AG10803 (cell line): ENCODE data around the gene APELA.

Source experiments
- DNase-seq: peaks from one replicate; pipeline ENCODE4 v3.0.0; 2010; ENCODE audit warnings: low read depth
- H3K4me3 ChIP-seq: 2 replicates; pipeline ENCODE4 v1.5.1; 2011; ENCODE audit warnings: mild to moderate bottlenecking, low read length, control low read depth
- CTCF ChIP-seq: conservative IDR thresholded peaks from 2 replicates; pipeline ENCODE4 v1.5.1; 2011; ENCODE audit warnings: mild to moderate bottlenecking, low read length, control low read depth, inconsistent platforms

Gene APELA

GRCh38 chr4:164876700-164877324 is at the start of gene APELA:
Gene APELA, plus strand, starts transcription at chr4:164877178. Its CDS starts 154 bp downstream, at chr4:164877332.
- peak; percentile 16 for DNase-seq
- 0 out of 2 replicates have a peak within 1 kb of the TSS, but pooled peaks have one; percentile 5 for H3K4me3 ChIP-seq
- TF ChIP-seq CTCF = no peak

GRCh38 chr4:164828955-164829354 is 48.0 kb upstream of the APELA start:
- H3K4me3 ChIP-seq = no peak overlapping the region
- TF ChIP-seq CTCF = no peak
- DNase-seq = no peak

DNA sequence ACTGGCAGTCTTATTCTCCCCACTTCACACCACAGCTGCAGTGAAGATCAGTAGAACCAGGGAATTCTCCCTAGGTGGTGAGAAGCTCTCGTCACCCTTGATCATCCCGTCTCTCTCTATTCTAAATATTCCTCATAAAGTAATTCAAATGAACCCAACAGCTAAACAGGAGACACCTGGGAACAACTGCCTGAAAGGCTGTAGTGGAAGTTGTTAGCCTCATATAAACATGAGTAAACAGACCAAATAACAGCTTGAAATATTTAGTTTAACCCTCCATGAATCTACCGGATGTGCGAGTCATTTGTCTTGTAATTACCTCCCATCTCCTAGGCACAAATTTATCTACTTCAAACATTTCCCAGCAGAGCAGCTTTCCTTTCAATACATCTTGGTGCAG is 30.4 kb upstream of the APELA start:
- no peak for DNase-seq
- H3K4me3 ChIP-seq = no peak overlapping the region

DNA sequence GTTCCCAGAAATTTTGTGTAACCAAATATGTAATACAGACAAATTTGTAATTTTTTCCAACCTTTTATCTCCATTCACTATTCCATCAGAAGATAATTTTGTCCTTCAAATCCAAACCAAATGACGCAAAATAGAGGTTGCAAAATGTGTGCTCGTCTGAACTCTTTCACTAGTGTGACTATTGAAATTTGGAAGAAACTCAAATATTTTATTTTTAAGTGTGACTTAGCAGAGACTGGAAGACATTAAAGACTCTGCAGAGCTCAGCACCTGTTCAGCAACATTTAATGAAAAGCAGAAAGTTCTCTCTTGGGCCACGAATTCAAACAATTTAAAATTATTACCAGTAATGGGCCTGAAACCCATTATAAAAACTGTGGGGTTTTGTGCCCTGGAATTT is 30.0 kb upstream of the APELA start:
- TF ChIP-seq CTCF = no peak
- no peak overlapping the region for H3K4me3 ChIP-seq
- peak; percentile 19 for DNase-seq

More for the DNA sequence above, 30.4 kb upstream of the APELA start:
- no peak for TF ChIP-seq CTCF

GRCh38 chr4:164847967-164848649 is 28.9 kb upstream of the APELA start:
- no peak for DNase-seq
- TF ChIP-seq CTCF = no peak
- no peak overlapping the region for H3K4me3 ChIP-seq

DNA sequence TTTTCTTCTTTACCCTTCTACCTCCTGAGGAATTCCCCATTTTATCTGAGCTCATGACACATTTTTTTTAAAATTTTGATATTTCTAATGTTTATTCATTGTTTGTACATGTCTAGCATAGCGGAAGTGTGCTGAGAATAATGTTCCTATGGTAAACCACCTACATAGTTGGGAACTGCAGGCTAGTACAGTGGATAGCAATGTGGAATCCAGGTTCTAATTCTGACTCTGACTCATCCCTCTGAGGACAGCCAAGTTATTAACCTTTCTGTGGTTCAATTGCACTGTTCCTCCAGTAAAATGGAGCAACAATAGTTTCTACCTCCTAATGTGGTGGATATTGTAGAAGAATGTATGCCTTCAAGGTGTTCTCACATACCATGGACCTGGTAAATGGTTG is 20.6 kb upstream of the APELA start:
- TF ChIP-seq CTCF = no peak
- DNase-seq = no peak

DNA sequence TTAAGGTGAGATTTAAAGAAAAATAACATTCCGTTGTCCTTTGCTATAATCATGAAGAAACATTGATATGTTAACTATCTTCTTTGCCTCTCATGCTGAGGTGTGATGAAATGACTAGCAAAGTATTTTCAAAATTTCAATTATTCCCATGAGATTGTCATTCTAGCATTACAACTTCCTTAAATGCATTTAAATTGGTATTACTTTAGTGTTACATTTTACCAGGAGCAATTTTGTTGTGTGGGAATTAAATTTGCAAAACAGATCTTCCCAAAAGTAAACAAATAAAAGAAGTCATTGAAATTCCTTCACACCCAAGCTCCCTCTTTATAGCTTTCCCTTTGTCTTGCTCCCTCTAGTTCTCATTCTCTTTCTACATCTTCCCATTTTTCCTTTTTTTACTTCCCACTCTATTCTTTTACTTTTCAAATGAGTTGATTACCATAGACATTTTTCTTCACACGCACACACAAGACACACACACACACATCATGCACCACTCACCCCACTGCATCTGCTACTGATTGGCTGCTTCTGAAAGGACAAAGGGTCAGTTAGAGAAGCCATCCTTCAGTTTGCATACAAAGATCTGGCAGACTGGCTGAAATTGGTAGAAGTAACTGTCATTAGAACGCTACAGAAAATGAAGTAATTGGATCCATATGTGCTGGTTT is 10.0 kb upstream of the APELA start:
- DNase-seq = peak; percentile 42
- TF ChIP-seq CTCF = no peak
- H3K4me3 ChIP-seq = no peak overlapping the region

More for the DNA sequence above, 20.6 kb upstream of the APELA start:
- no peak overlapping the region for H3K4me3 ChIP-seq
